K562 (cell line): Measurements from ENCODE around the gene MME. TPM values are rescaled to one million over a fixed set of nuclear protein-coding genes. Genes with fewer than 3 reads are reported as not detected.

ENCODE experiments used
- ARID1B ChIP-seq: fragments of 450-650 bp; IDR thresholded peaks from 2 replicates; pipeline ENCODE4 v1.6.1; 2016; ENCODE audit warnings: antibody characterized with exemption, mild to moderate bottlenecking, inconsistent platforms
- ARID3A ChIP-seq: IDR thresholded peaks from 2 replicates; pipeline ENCODE4 v1.6.1; 2012; ENCODE audit warnings: low read depth, low read length, improper control_type of control experiment, borderline replicate concordance
- CCNT2 ChIP-seq: IDR thresholded peaks from 2 replicates; pipeline ENCODE4 v1.6.1; 2011; ENCODE audit warnings: borderline replicate concordance, low read depth, mild to moderate bottlenecking, moderate library complexity, mixed read lengths, low read length; ENCODE audit not compliant: insufficient read length; ENCODE audit errors: extremely low read depth
- FIP1L1 ChIP-seq: fragments of 200-400 bp; formaldehyde crosslinking; IDR thresholded peaks from 2 replicates; pipeline ENCODE4 v1.6.1; 2018; ENCODE audit warnings: mild to moderate bottlenecking, low read depth, low read length; ENCODE audit not compliant: poor library complexity, severe bottlenecking
- FOS ChIP-seq: IDR thresholded peaks from 3 replicates; pipeline ENCODE4 v1.6.1; 2011; ENCODE audit not compliant: insufficient read length; ENCODE audit errors: extremely low read depth
- HDAC2 ChIP-seq: fragments of 450-650 bp; IDR thresholded peaks from 2 replicates; pipeline ENCODE4 v1.6.1; 2016; ENCODE audit warnings: mild to moderate bottlenecking
- IRF9 ChIP-seq: fragments of 450-650 bp; IDR thresholded peaks from 2 replicates; pipeline ENCODE4 v1.6.1; 2016; ENCODE audit warnings: missing biosample characterization, missing genetic modification characterization
- KDM1A ChIP-seq, 2 experiments: fragments of 450-650 bp; IDR thresholded peaks; 2 replicates each; pipeline ENCODE4 v1.6.1; 2016; ENCODE audit warnings: mild to moderate bottlenecking in 2 of 2
- KLF16 ChIP-seq: IDR thresholded peaks from 2 replicates; pipeline ENCODE4 v1.6.1; 2016; ENCODE audit warnings: antibody characterized with exemption
- MAX ChIP-seq: sonication (generic); formaldehyde crosslinking; IDR thresholded peaks from 2 replicates; pipeline ENCODE4 v1.9.0; 2022; ENCODE audit warnings: mild to moderate bottlenecking, missing genetic modification reagents
- MECOM ChIP-seq: fragments of 250-450 bp; sonication (Bioruptor Pico); IDR thresholded peaks from 2 replicates; pipeline ENCODE4 v1.8.0; 2022; ENCODE audit warnings: inconsistent platforms
- NFIC ChIP-seq: fragments of 450-650 bp; IDR thresholded peaks from 2 replicates; pipeline ENCODE4 v1.6.1; 2017; ENCODE audit warnings: mild to moderate bottlenecking, inconsistent platforms
- PHF8 ChIP-seq: fragments of 200-600 bp; sonication (generic); IDR thresholded peaks from 2 replicates; pipeline ENCODE4 v1.6.1; 2012; ENCODE audit warnings: mixed run types, mild to moderate bottlenecking, inconsistent platforms, low read length, moderate library complexity, borderline replicate concordance
- POLR2H ChIP-seq: IDR thresholded peaks from 2 replicates; pipeline ENCODE4 v1.6.1; 2016; ENCODE audit warnings: missing genetic modification characterization, low read depth, mild to moderate bottlenecking, control low read depth, missing compliant biosample characterization, moderate library complexity
- SMC3 ChIP-seq: conservative IDR thresholded peaks from 2 replicates; pipeline ENCODE4 v1.6.1; 2011; ENCODE audit warnings: low read depth, low read length, improper control_type of control experiment; ENCODE audit not compliant: insufficient read depth
- SOX6 ChIP-seq: fragments of 450-650 bp; IDR thresholded peaks from 2 replicates; pipeline ENCODE4 v1.6.1; 2014; ENCODE audit warnings: mild to moderate bottlenecking
- TCF7L2 ChIP-seq: fragments of 150-350 bp; IDR thresholded peaks from 2 replicates; pipeline ENCODE4 v1.6.1; 2016; ENCODE audit warnings: low read depth, mild to moderate bottlenecking, low read length, moderate library complexity
- ZNF232 ChIP-seq: sonication (generic); formaldehyde crosslinking; IDR thresholded peaks from 2 replicates; pipeline ENCODE4 v1.8.0; 2022; ENCODE audit warnings: mild to moderate bottlenecking, missing genetic modification reagents
- ZNF592 ChIP-seq: fragments of 450-650 bp; IDR thresholded peaks from 2 replicates; pipeline ENCODE4 v1.6.1; 2017; ENCODE audit warnings: antibody characterized with exemption, mild to moderate bottlenecking
- polyA plus RNA-seq, 8 experiments: library from polyadenylated mRNA; depleted of rRNA in 4 of 8; stranded (reverse) in 5 of 8; unstranded in 3 of 8; fragments of >200 nt; fragmentation: Nextera tagmentation in 2 of 8; fragmentation: Illumina TruSeq in 1 of 8; extraction: Ambion mirVana in 2 of 8; extraction: Trizol in 1 of 8; gene quantifications; 2 replicates each; pipeline versions ENCODE4 v1.2.1 to v1.2.3, GENCODE V29; 2011 to 2014; ENCODE audit warnings: inconsistent platforms in 1 of 8, missing spikeins in 1 of 8
- total RNA-seq, 7 experiments: library from RNA; depleted of rRNA in 6 of 7; stranded (reverse); fragments of >200 nt in 6 of 7; fragmentation: Illumina TruSeq in 2 of 7; extraction: Trizol in 2 of 7; gene quantifications; 2 replicates each; pipeline versions ENCODE4 v1.2.1 to v1.2.3, GENCODE V29; 2011 to 2021; ENCODE audit warnings: low replicate concordance in 1 of 7

The MME gene
- total and polyA plus RNA-seq, 9 of the 15 experiments (the other 6 are each of a cell fraction or from before 2014, with no cell fraction given): 0.80 to 8.6 (median 2.5) TPM

- TF ChIP-seq PHF8 (no peak), KDM1A (IDR thresholded peaks at IDR 0.05) (peak; percentile 79 to 80), POLR2H (tag) (peak; percentile 35; the same call in 1 of the 2 replicates), HDAC2 (peak; percentile 66; the same call in 1 of the 2 replicates), IRF9 (0 out of 2 replicates have a peak, but pooled peaks have one; percentile 15), CCNT2 (peak; percentile 89), ZNF592 (0 out of 2 replicates have a peak, but pooled peaks have one; percentile 57), MAX (CRISPR knock-in tag) (no peak), FOS (no peak), ZNF232 (CRISPR knock-in tag) (no peak), FIP1L1 (no peak), KLF16 (peak; percentile 58), SOX6 (peak; percentile 94), MECOM (CRISPR knock-in tag) (peak; percentile 39; the same call in 1 of the 2 replicates), ARID3A (peak; percentile 71; the same call in 1 of the 2 replicates), ARID1B (peak; percentile 97), TCF7L2 (peak; percentile 69; the same call in 1 of the 2 replicates), SMC3 (no peak), NFIC (peak; percentile 70)
These were observed 42.5 kb upstream of the MME start (continued) for GRCh38 chr3:155037508-155038202.
